HCT116 (cell line): ENCODE data around the gene PLXNC1.

Experiments used
- CBX3 ChIP-seq: IDR thresholded peaks from 2 replicates; pipeline ENCODE4 v1.6.1; 2012; ENCODE audit warnings: low read depth
- ELF1 ChIP-seq: IDR thresholded peaks from 2 replicates; pipeline ENCODE4 v1.6.1; 2012; ENCODE audit warnings: low read depth, borderline replicate concordance
- EZH2 ChIP-seq: fragments of 200-600 bp; sonication (generic); IDR thresholded peaks from 2 replicates; pipeline ENCODE4 v1.6.1; 2017; ENCODE audit warnings: antibody characterized with exemption, mixed run types
- POLR2AphosphoS5 ChIP-seq: IDR thresholded peaks from 2 replicates; pipeline ENCODE4 v1.6.1; 2011; ENCODE audit warnings: mild to moderate bottlenecking, low read depth, low read length, moderate library complexity
- RAD21 ChIP-seq: IDR thresholded peaks from 2 replicates; pipeline ENCODE4 v1.6.1; 2012; ENCODE audit warnings: low read depth, mild to moderate bottlenecking
- SIN3A ChIP-seq: IDR thresholded peaks from 2 replicates; pipeline ENCODE4 v1.6.1; 2012; ENCODE audit warnings: low read depth
- YY1 ChIP-seq: IDR thresholded peaks from 2 replicates; pipeline ENCODE4 v1.6.1; 2011; ENCODE audit warnings: low read length, low read depth, moderate library complexity, mild to moderate bottlenecking; ENCODE audit not compliant: insufficient replicate concordance; ENCODE audit errors: extremely low read depth
- ZFX ChIP-seq: fragments of 450-650 bp; IDR thresholded peaks from 2 replicates; pipeline ENCODE4 v1.6.1; 2017
- TF ChIP-seq, protein P1 (sequence below), 3 experiments: fragments of 200-600 bp in 1 of 3; sonication (generic) in 1 of 3; IDR thresholded peaks in 2 of 3; conservative IDR thresholded peaks in 1 of 3; 2 replicates each; pipeline ENCODE4 v1.5.1; 2012 to 2017; ENCODE audit warnings: low read depth in 2 of 3, low read length in 2 of 3, antibody characterized with exemption in 1 of 3, borderline replicate concordance in 1 of 3, control low read depth in 1 of 3, mild to moderate bottlenecking in 1 of 3, mixed read lengths in 1 of 3, mixed run types in 1 of 3, moderate library complexity in 1 of 3; ENCODE audit not compliant: insufficient read depth in 1 of 3
- TF ChIP-seq, protein P2 (sequence below): IDR thresholded peaks from 2 replicates; pipeline ENCODE4 v1.6.1; 2012
- TF ChIP-seq, protein P3 (sequence below): IDR thresholded peaks from 2 replicates; pipeline ENCODE4 v1.6.1; 2012

DNA sequence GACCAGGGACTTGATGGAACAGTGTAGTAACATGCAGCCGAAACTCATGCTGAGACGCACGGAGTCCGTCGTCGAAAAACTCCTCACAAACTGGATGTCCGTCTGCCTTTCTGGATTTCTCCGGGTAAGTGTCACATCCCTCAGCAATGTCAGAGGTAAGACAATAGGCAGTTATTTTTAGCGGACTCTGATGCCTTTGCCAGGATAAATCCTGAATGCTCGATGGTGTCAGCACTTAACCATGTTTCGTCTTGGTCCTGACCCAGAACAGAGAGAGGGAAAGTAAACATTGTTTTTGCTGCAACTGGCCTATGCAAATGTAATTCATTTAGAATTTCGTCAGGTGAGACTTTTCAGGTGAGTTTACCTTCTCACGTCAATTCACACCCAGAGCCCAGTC is 112.3 kb downstream of the PLXNC1 start:
- TF ChIP-seq, protein P1, sequence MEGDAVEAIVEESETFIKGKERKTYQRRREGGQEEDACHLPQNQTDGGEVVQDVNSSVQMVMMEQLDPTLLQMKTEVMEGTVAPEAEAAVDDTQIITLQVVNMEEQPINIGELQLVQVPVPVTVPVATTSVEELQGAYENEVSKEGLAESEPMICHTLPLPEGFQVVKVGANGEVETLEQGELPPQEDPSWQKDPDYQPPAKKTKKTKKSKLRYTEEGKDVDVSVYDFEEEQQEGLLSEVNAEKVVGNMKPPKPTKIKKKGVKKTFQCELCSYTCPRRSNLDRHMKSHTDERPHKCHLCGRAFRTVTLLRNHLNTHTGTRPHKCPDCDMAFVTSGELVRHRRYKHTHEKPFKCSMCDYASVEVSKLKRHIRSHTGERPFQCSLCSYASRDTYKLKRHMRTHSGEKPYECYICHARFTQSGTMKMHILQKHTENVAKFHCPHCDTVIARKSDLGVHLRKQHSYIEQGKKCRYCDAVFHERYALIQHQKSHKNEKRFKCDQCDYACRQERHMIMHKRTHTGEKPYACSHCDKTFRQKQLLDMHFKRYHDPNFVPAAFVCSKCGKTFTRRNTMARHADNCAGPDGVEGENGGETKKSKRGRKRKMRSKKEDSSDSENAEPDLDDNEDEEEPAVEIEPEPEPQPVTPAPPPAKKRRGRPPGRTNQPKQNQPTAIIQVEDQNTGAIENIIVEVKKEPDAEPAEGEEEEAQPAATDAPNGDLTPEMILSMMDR (IDR thresholded peaks at IDR 0.05 in 2 of 3, conservative IDR thresholded peaks at IDR 0.05 in 1 of 3; ENCODE audit: borderline replicate concordance in 1 of 3, insufficient read depth in 1 of 3, low read depth in 2 of 3, low read length in 2 of 3), result no peak
- TF ChIP-seq YY1, result no peak
- no peak for TF ChIP-seq POLR2AphosphoS5
- TF ChIP-seq, protein P2, sequence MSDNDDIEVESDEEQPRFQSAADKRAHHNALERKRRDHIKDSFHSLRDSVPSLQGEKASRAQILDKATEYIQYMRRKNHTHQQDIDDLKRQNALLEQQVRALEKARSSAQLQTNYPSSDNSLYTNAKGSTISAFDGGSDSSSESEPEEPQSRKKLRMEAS, result no peak
- no peak for TF ChIP-seq SIN3A
- TF ChIP-seq CBX3, result no peak
- no peak for TF ChIP-seq EZH2
- TF ChIP-seq RAD21, result no peak
- TF ChIP-seq, protein P3, sequence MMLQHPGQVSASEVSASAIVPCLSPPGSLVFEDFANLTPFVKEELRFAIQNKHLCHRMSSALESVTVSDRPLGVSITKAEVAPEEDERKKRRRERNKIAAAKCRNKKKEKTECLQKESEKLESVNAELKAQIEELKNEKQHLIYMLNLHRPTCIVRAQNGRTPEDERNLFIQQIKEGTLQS, result no peak
- TF ChIP-seq ELF1, result no peak
- TF ChIP-seq ZFX, result no peak
